ENCODE data around the gene RPL6. TPM values are rescaled to one million over a fixed set of nuclear protein-coding genes. Genes with fewer than 3 reads are reported as not detected.

The RPL6 gene
- total RNA-seq, 4 donors from 2014 or later = 947 to 1,918 (median 1,526) TPM

GRCh38 chr12:112367965-112368364 lies 41.4 kb downstream of the RPL6 start:
- no peaks in the 10 kb centered on the region for H3K27me3 ChIP-seq
- H3K27ac ChIP-seq = no peak overlapping the region
- H3K9me3 ChIP-seq = no peaks in the 10 kb centered on the region
- no peak for TF ChIP-seq POLR2AphosphoS5 (IDR thresholded peaks at IDR 0.05)
- TF ChIP-seq, protein P1, sequence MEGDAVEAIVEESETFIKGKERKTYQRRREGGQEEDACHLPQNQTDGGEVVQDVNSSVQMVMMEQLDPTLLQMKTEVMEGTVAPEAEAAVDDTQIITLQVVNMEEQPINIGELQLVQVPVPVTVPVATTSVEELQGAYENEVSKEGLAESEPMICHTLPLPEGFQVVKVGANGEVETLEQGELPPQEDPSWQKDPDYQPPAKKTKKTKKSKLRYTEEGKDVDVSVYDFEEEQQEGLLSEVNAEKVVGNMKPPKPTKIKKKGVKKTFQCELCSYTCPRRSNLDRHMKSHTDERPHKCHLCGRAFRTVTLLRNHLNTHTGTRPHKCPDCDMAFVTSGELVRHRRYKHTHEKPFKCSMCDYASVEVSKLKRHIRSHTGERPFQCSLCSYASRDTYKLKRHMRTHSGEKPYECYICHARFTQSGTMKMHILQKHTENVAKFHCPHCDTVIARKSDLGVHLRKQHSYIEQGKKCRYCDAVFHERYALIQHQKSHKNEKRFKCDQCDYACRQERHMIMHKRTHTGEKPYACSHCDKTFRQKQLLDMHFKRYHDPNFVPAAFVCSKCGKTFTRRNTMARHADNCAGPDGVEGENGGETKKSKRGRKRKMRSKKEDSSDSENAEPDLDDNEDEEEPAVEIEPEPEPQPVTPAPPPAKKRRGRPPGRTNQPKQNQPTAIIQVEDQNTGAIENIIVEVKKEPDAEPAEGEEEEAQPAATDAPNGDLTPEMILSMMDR (IDR thresholded peaks at IDR 0.05) = no peak
- no peak for TF ChIP-seq EP300 (IDR thresholded peaks at IDR 0.05)
- no peak for TF ChIP-seq POLR2A (IDR thresholded peaks at IDR 0.05)
- H3K4me1 ChIP-seq = peaks cover 0 to 14% (median 0%) of the 10 kb centered on the region in 3 donors
- H3K4me3 ChIP-seq = no peak overlapping the region
- ATAC-seq = no peak
- H3K36me3 ChIP-seq = no peaks in the 10 kb centered on the region
- WGBS, 2 donors (ENCODE audit: low coverage in 1 of 2) = 68 to 70% methylated on average over 3 of the region's 3 CpGs

DNA sequence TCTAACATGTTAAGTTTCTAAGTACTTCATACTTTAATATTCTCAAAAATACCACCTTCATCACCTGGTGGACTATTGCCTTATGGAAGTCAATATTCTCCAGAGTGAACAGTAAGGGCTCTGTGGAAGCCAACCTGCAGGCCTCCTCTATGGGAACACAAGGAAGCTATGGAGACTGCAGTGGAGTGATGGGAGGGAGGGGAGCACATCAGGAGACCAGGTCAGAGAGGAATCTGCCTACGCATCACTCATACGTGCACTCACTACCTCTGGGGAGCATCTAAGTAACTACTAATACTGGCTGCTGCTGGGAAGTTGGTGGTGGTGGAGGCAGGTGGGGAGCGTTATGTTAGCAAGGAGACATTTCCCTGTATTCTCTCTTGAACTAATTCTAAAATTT lies 47.1 kb downstream of the RPL6 start:
- Histone ChIP-seq H3K27me3 (no peaks in the 10 kb centered on the region), H3K36me3 (no peaks in the 10 kb centered on the region), H3K9me3 (no peaks in the 10 kb centered on the region), H3K4me3 (no peak overlapping the region), H3K27ac (no peak overlapping the region), H3K4me1 (peaks cover 0 to under 1% (median 0%) of the 10 kb centered on the region in 3 donors)
- WGBS, 2 donors (ENCODE audit: low coverage in 1 of 2) = 90 to 94% methylated on average over 2 to 3 of the region's 3 CpGs
- TF ChIP-seq POLR2AphosphoS5 (IDR thresholded peaks at IDR 0.05) (no peak), EP300 (IDR thresholded peaks at IDR 0.05) (no peak), POLR2A (IDR thresholded peaks at IDR 0.05) (no peak)
- TF ChIP-seq, protein P1 (IDR thresholded peaks at IDR 0.05) = no peak
- ATAC-seq = no peak

GRCh38 chr12:112361271-112361670 lies 48.1 kb downstream of the RPL6 start:
- ATAC-seq = no peak
- no peak overlapping the region for H3K27ac ChIP-seq
- no peaks in the 10 kb centered on the region for H3K27me3 ChIP-seq
- H3K9me3 ChIP-seq = no peaks in the 10 kb centered on the region
- no peaks in the 10 kb centered on the region for H3K36me3 ChIP-seq
- TF ChIP-seq POLR2A (IDR thresholded peaks at IDR 0.05) (no peak), POLR2AphosphoS5 (IDR thresholded peaks at IDR 0.05) (no peak), EP300 (IDR thresholded peaks at IDR 0.05) (no peak)
- TF ChIP-seq, protein P1 (IDR thresholded peaks at IDR 0.05) = no peak
- H3K4me3 ChIP-seq = no peak overlapping the region
- WGBS, 2 donors (ENCODE audit: low coverage in 1 of 2) = 95 to 100% methylated on average over 3 to 4 of the region's 4 CpGs
- peaks cover 0 to 7% (median 0%) of the 10 kb centered on the region in 3 donors for H3K4me1 ChIP-seq

GRCh38 chr12:112359290-112359689 lies 50.1 kb downstream of the RPL6 start:
- no peaks in the 10 kb centered on the region for H3K9me3 ChIP-seq
- no peaks in the 10 kb centered on the region for H3K27me3 ChIP-seq
- no peak for ATAC-seq
- no peaks in the 10 kb centered on the region for H3K36me3 ChIP-seq
- peaks cover 0 to 7% (median 0%) of the 10 kb centered on the region in 3 donors for H3K4me1 ChIP-seq
- H3K27ac ChIP-seq = no peak overlapping the region
- TF ChIP-seq POLR2AphosphoS5 (IDR thresholded peaks at IDR 0.05) (no peak), EP300 (IDR thresholded peaks at IDR 0.05) (no peak), POLR2A (IDR thresholded peaks at IDR 0.05) (no peak)
- H3K4me3 ChIP-seq = no peak overlapping the region
- 86 to 94% methylated on average over 1 to 4 of the region's 4 CpGs for WGBS, 2 donors (ENCODE audit: low coverage in 1 of 2)

GRCh38 chr12:112357214-112357613 lies 52.2 kb downstream of the RPL6 start:
- 65 to 90% methylated on average over 2 of the region's 2 CpGs for whole genome bisulfite sequencing, 2 donors (ENCODE audit: low coverage in 1 of 2)
- Histone ChIP-seq H3K36me3 (no peaks in the 10 kb centered on the region), H3K4me1 (peaks cover 0 to 16% (median 0%) of the 10 kb centered on the region in 3 donors), H3K27ac (no peak overlapping the region), H3K27me3 (no peaks in the 10 kb centered on the region), H3K9me3 (no peaks in the 10 kb centered on the region), H3K4me3 (no peak overlapping the region)
- TF ChIP-seq EP300 (IDR thresholded peaks at IDR 0.05) = no peak
- ATAC-seq = no peak

Other genes with a start within 250 kb of the RPL6 start
- 10 to 100 TPM; 23.1 to 56.8 (median 42.3) TPM for gene HECTD4, start 27.2 kb downstream of the RPL6 start, total RNA-seq
- 100 to 1,000 TPM; 131 to 178 (median 141) TPM for gene PTPN11, start 9.3 kb upstream of the RPL6 start, total RNA-seq